SK-N-SH (cell line): ENCODE results near the gene KCNAB3. TPM values are rescaled to one million over a fixed set of nuclear protein-coding genes. Genes with fewer than 3 reads are reported as not detected.

ENCODE experiments used
- CTCF ChIA-PET: fragments of 300-600, 350-600 bp; formaldehyde crosslinking; extraction: SDS; loops from one replicate; lab custom pipeline; 2021; lab: Yijun Ruan, JAX
- POLR2A ChIA-PET: fragments of 350-600 bp; sonication (Branson Sonifier 250); formaldehyde crosslinking; extraction: SDS; loops from one replicate; lab custom pipeline; 2020; ENCODE audit warnings: antibody characterized with exemption, inconsistent platforms; lab: Yijun Ruan, JAX
- DNase-seq: peaks from one replicate; pipeline ENCODE4 v3.0.0; 2012
- H2AFZ ChIP-seq: fragments of 200-600 bp; sonication (generic); 2 replicates; pipeline ENCODE4 v1.8.1; 2016; ENCODE audit warnings: antibody characterized with exemption, mild to moderate bottlenecking, low read depth
- H3F3A ChIP-seq: fragments of 200-600 bp; sonication (generic); replicated peaks from 2 replicates; pipeline ENCODE3; 2016; ENCODE audit warnings: antibody characterized with exemption, mild to moderate bottlenecking; ENCODE audit not compliant: insufficient read depth
- H3K27ac ChIP-seq, 2 experiments: fragments of 200-500 bp in 1 of 2; fragments of 200-600 bp in 1 of 2; sonication (Bioruptor generic) in 1 of 2; sonication (generic), shearing (Covaris generic) in 1 of 2; 2 replicates each; pipeline versions ENCODE4 v1.5.1 to v1.6.1; 2014 to 2016; ENCODE audit warnings: low read depth in 2 of 2, inconsistent platforms in 1 of 2, low read length in 1 of 2, mild to moderate bottlenecking in 1 of 2, mixed read lengths in 1 of 2
- H3K27me3 ChIP-seq: fragments of 200-600 bp; sonication (generic), shearing (Covaris generic); 2 replicates; pipeline ENCODE4 v1.6.1; 2016; ENCODE audit warnings: mixed run types; ENCODE audit not compliant: insufficient read depth
- H3K36me3 ChIP-seq, 2 experiments: fragments of 200-500 bp in 1 of 2; fragments of 200-600 bp in 1 of 2; sonication (Bioruptor generic) in 1 of 2; sonication (generic) in 1 of 2; replicated peaks in 1 of 2; 2 replicates each; pipeline versions ENCODE3 to v1.5.1; 2014 to 2016; ENCODE audit warnings: low read length in 1 of 2, mild to moderate bottlenecking in 1 of 2; ENCODE audit not compliant: insufficient read depth in 2 of 2, control insufficient read depth in 1 of 2
- H3K4me1 ChIP-seq, 2 experiments: fragments of 200-500 bp in 1 of 2; fragments of 200-600 bp in 1 of 2; sonication (Bioruptor generic) in 1 of 2; sonication (generic), shearing (Covaris generic) in 1 of 2; 2 replicates each; pipeline versions ENCODE4 v1.5.1 to v1.6.1; 2014 to 2016; ENCODE audit warnings: low read depth in 1 of 2, low read length in 1 of 2, mixed run types in 1 of 2; ENCODE audit not compliant: insufficient read depth in 2 of 2, control insufficient read depth in 1 of 2
- H3K4me2 ChIP-seq: fragments of 200-600 bp; sonication (generic), shearing (Covaris generic); 2 replicates; pipeline ENCODE4 v1.6.1; 2017; ENCODE audit warnings: mixed run types
- H3K4me3 ChIP-seq, 2 experiments: fragments of 200-500 bp in 1 of 2; fragments of 200-600 bp in 1 of 2; sonication (Bioruptor generic) in 1 of 2; sonication (generic), shearing (Covaris generic) in 1 of 2; 2 replicates each; pipeline versions ENCODE4 v1.5.1 to v1.8.1; 2014 to 2016; ENCODE audit warnings: low read depth in 2 of 2, inconsistent platforms in 1 of 2, low read length in 1 of 2, mild to moderate bottlenecking in 1 of 2, mixed read lengths in 1 of 2, moderate library complexity in 1 of 2
- H3K79me2 ChIP-seq: fragments of 200-600 bp; sonication (generic); 2 replicates; pipeline ENCODE4 v1.8.1; 2017; ENCODE audit warnings: mild to moderate bottlenecking; ENCODE audit not compliant: insufficient read depth
- H3K9ac ChIP-seq: fragments of 200-600 bp; sonication (generic); 2 replicates; pipeline ENCODE4 v1.6.1; 2017; ENCODE audit warnings: mixed run types
- H3K9me2 ChIP-seq: fragments of 200-600 bp; sonication (generic); 2 replicates; pipeline ENCODE4 v1.6.1; 2017; ENCODE audit warnings: mixed run types
- H3K9me3 ChIP-seq: fragments of 200-600 bp; sonication (generic); 2 replicates; pipeline ENCODE4 v1.6.1; 2017; ENCODE audit warnings: mixed run types, mild to moderate bottlenecking, moderate library complexity
- H4K20me1 ChIP-seq: fragments of 200-600 bp; sonication (generic); 2 replicates; pipeline ENCODE4 v1.6.1; 2017; ENCODE audit warnings: mild to moderate bottlenecking, mixed run types; ENCODE audit not compliant: insufficient read depth
- CHD2 ChIP-seq: fragments of 150-350 bp; IDR thresholded peaks from 2 replicates; pipeline ENCODE4 v1.6.1; 2018; ENCODE audit warnings: low read length; ENCODE audit not compliant: partially characterized antibody
- ELF1 ChIP-seq: IDR thresholded peaks from 2 replicates; pipeline ENCODE4 v1.4.0; 2012
- EZH2phosphoT487 ChIP-seq: fragments of 200-600 bp; sonication (generic); IDR thresholded peaks from 2 replicates; pipeline ENCODE4 v1.6.1; 2017; ENCODE audit warnings: low read depth, mixed run types, mild to moderate bottlenecking, antibody characterized with exemption, moderate library complexity, borderline replicate concordance
- FOXJ3 ChIP-seq: sonication (generic); formaldehyde crosslinking; IDR thresholded peaks from 2 replicates; pipeline ENCODE4 v1.5.1; 2020; ENCODE audit warnings: mild to moderate bottlenecking, missing genetic modification reagents
- FOXM1 ChIP-seq: IDR thresholded peaks from 2 replicates; pipeline ENCODE4 v1.4.0; 2012; ENCODE audit warnings: low read depth, mild to moderate bottlenecking
- GABPA ChIP-seq: IDR thresholded peaks from 2 replicates; pipeline ENCODE4 v1.4.0; 2012; ENCODE audit warnings: low read depth, mild to moderate bottlenecking
- GATA2 ChIP-seq: sonication (generic); formaldehyde crosslinking; IDR thresholded peaks from 2 replicates; pipeline ENCODE4 v1.5.0; 2020; ENCODE audit warnings: mild to moderate bottlenecking, missing genetic modification reagents
- MEF2A ChIP-seq: IDR thresholded peaks from 2 replicates; pipeline ENCODE4 v1.4.0; 2012; ENCODE audit warnings: low read depth, borderline replicate concordance
- MXI1 ChIP-seq: IDR thresholded peaks from 2 replicates; pipeline ENCODE4 v1.6.1; 2012; ENCODE audit warnings: mild to moderate bottlenecking, low read depth, low read length, improper control_type of control experiment
- POLR2AphosphoS5 ChIP-seq: IDR thresholded peaks from 2 replicates; pipeline ENCODE4 v1.6.1; 2012; ENCODE audit warnings: low read depth, low read length
- SIN3A ChIP-seq: IDR thresholded peaks from 2 replicates; pipeline ENCODE4 v1.6.1; 2012; ENCODE audit warnings: low read depth, mild to moderate bottlenecking, low read length, moderate library complexity, borderline replicate concordance
- TAF1 ChIP-seq: IDR thresholded peaks from 2 replicates; pipeline ENCODE4 v1.6.1; 2012; ENCODE audit warnings: low read depth, mild to moderate bottlenecking, low read length, moderate library complexity, borderline replicate concordance
- TCF12 ChIP-seq: IDR thresholded peaks from 2 replicates; pipeline ENCODE4 v1.4.0; 2012
- TEAD4 ChIP-seq: IDR thresholded peaks from 2 replicates; pipeline ENCODE4 v1.4.0; 2012; ENCODE audit warnings: mild to moderate bottlenecking, borderline replicate concordance; ENCODE audit not compliant: insufficient read depth
- YY1 ChIP-seq: IDR thresholded peaks from 2 replicates; pipeline ENCODE4 v1.4.0; 2012; ENCODE audit warnings: low read depth, mild to moderate bottlenecking
- WGBS: methylation state at CpG from one replicate; pipeline ENCODE4 v1.1.6; 2017; ENCODE audit warnings: low lambda C conversion rate; 5-methylcytosine and 5-hydroxymethylcytosine counted together
- polyA plus RNA-seq, 3 experiments: library from polyadenylated mRNA; depleted of rRNA; stranded (reverse); fragments of >200 nt; gene quantifications; 2 replicates each; pipeline ENCODE4 v1.2.3, GENCODE V29; 2012
- TF ChIP-seq, protein P1 (sequence below): IDR thresholded peaks from 2 replicates; pipeline ENCODE4 v1.4.0; 2012; ENCODE audit warnings: low read depth
- TF ChIP-seq, protein P2 (sequence below): IDR thresholded peaks from 2 replicates; pipeline ENCODE4; 2012
- TF ChIP-seq, protein P3 (sequence below): fragments of 200-600 bp; sonication (generic); IDR thresholded peaks from 2 replicates; pipeline ENCODE4 v1.6.1; 2017; ENCODE audit warnings: antibody characterized with exemption, mild to moderate bottlenecking, moderate library complexity
- TF ChIP-seq, protein P4 (sequence below): IDR thresholded peaks from 2 replicates; pipeline ENCODE4 v1.4.0; 2012; ENCODE audit warnings: low read depth, borderline replicate concordance

Gene KCNAB3
- polyA plus RNA-seq, 1 of the 3 experiments (the other 2 are of a cell fraction): 4.4 TPM

DNA sequence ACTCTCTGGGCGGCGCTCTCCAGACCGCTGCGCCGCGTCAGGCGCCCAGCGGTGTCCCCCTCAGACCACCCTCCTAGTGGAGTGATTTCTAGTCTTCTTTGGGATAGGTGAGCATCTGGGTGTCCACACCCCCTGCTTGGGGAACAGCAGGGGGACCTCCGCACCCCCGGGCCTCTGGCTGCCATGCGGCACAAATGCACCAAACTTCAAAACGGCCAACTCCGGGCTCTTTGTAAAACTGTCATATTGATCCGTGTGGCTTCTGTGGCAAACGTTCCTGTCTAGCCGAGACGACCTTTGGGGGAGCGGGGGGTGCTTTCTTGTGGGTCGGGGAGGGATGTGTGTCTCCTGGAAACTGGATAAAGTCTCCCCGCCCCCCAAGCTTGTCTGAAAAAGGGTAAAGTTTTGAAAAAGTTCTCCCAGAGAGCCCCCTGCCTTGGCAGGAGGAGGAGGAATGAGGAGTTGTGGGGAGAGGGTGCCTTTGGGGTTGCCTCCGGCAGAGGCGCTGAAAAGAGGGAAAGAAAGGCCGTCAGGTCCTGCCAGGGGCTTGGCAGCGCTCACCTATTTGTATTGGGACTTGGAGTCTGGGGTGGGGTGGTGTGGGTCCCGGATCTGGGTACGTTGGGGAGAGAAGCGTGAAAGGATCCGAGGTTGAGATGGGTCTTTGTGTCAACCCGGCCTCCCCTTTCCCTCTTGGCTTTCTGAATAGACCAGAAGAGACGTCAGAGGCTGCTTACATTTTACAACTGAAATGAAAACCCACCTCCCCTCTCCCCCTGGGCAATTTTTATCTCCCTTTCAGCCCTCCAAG lies 43.2 kb downstream of the KCNAB3 start:
- TF ChIP-seq, protein P1, sequence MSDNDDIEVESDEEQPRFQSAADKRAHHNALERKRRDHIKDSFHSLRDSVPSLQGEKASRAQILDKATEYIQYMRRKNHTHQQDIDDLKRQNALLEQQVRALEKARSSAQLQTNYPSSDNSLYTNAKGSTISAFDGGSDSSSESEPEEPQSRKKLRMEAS: 0 out of 2 replicates have a peak, but pooled peaks have one; percentile 2
- no peak for TF ChIP-seq GABPA
- TF ChIP-seq, all 33 proteins: peak for 1
- H3K27me3 ChIP-seq: no peaks in the 10 kb centered on the region
- H3F3A ChIP-seq: peaks cover 29% of the 10 kb centered on the region
- peak overlapping the region; percentile 77 for H3K9ac ChIP-seq
- peak overlapping the region; percentile 27; the same call in 1 of the 2 replicates for H2AFZ ChIP-seq
- ChIA-PET CTCF (interaction anchor here (0.8 to 1.7 kb wide), 4 partner anchors 11 to 52 kb away, joined by 3 to 4 read pairs (median 3); no protein-coding TSS in a partner anchor), POLR2A (interaction anchor here (0.7 to 1.7 kb wide), 6 partner anchors 9 to 51 kb away, joined by 3 to 5 read pairs (median 3); partner anchors contain the start of genes CNTROB, NAA38 and TRAPPC1)
- H3K9me2 ChIP-seq: no peaks in the 10 kb centered on the region
- peak overlapping the region; percentile 96 to 100 for H3K27ac ChIP-seq
- peak overlapping the region; percentile 99 for H3K4me2 ChIP-seq
- H3K79me2 ChIP-seq: peaks cover 44% of the 10 kb centered on the region
- H3K36me3 ChIP-seq: peaks cover 10 to 15% of the 10 kb centered on the region in 2 experiments
- peaks cover 37 to 57% of the 10 kb centered on the region in 2 experiments for H3K4me1 ChIP-seq
- DNase-seq: peak; percentile 44
- H3K9me3 ChIP-seq: no peaks in the 10 kb centered on the region
- peaks cover 3% of the 10 kb centered on the region; the same call in 1 of the 2 replicates for H4K20me1 ChIP-seq
- WGBS: 2% methylated on average over 28 of the region's 30 CpGs
- H3K4me3 ChIP-seq: peak overlapping the region; percentile 76 to 78

DNA sequence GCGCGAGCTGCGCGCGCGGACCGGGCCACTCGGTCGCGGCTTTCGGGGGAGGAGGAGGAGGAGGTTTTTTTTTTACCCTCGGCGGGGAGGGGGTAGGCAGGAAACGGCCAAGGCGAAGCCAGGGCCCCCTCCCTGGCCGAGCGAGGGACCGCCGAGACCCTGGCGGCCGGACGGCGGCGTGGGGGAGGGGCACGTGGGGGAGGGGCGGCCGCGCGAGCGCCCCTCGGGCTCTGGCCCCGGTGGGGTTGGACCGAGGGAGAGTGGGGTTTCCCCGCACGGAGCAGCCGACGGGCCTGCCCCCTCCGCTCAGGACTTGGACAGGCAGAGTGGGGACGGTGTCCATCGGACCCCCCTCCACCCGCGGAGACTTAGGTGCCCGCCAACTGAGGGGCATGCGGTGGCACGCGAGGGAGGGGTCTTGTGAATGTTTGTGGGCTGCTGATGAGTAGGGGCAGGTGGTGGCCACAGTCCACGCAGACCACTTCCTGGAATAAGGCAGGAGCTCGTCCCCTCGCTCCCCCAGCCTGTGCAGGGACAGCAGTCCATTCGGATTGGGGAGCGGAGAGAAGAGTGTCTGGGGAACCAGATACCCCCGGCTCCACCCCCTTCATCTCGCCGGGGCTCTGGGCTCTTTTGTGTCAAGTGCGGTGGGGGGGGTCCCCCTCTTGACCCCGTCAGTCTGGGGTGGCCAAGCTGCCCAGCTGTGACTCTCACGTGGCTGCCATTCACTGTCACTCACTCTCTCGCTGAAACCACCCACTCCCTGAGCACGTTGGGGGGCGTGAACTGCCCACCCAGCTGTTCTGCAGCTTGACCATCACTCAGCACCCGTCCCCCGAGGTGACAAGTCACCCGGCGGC lies 44.1 kb downstream of the KCNAB3 start:
- Histone ChIP-seq H3K9me3 (no peaks in the 10 kb centered on the region), H3F3A (peaks cover 36% of the 10 kb centered on the region), H3K27ac (peak overlapping the region; percentile 96 to 100), H2AFZ (no peak overlapping the region), H3K9ac (peak overlapping the region; percentile 77), H3K4me1 (peaks cover 37 to 66% of the 10 kb centered on the region in 2 experiments), H3K9me2 (no peaks in the 10 kb centered on the region), H3K79me2 (peaks cover 44% of the 10 kb centered on the region), H3K4me2 (peak overlapping the region; percentile 99), H4K20me1 (peaks cover 3% of the 10 kb centered on the region; the same call in 1 of the 2 replicates), H3K36me3 (peaks cover 10 to 13% of the 10 kb centered on the region in 2 experiments), H3K4me3 (peak overlapping the region; percentile 76 to 78), H3K27me3 (no peaks in the 10 kb centered on the region)
- under 1% methylated on average over 18 of the region's 64 CpGs for WGBS
- DNase-seq: peak; percentile 80
- CTCF ChIA-PET: interaction anchor here (0.8 to 1.7 kb wide), 4 partner anchors 12 to 51 kb away, joined by 3 to 4 read pairs (median 3); no protein-coding TSS in a partner anchor
- POLR2A ChIA-PET: interaction anchor here (0.7 to 1.7 kb wide), 6 partner anchors 10 to 50 kb away, joined by 3 to 5 read pairs (median 3); partner anchors contain the start of genes CNTROB, NAA38 and TRAPPC1
- TF ChIP-seq TAF1 (no peak), TCF12 (no peak; the same call in 1 of the 2 replicates), ELF1 (no peak), SIN3A (peak; percentile 65), POLR2AphosphoS5 (peak; percentile 41), GATA2 (CRISPR knock-in tag) (no peak), MXI1 (peak; percentile 97), YY1 (peak; percentile 31; the same call in 1 of the 2 replicates), FOXM1 (no peak), MEF2A (no peak), EZH2phosphoT487 (no peak), GABPA (no peak), TEAD4 (no peak), CHD2 (peak; percentile 90), FOXJ3 (CRISPR knock-in tag) (no peak)
- TF ChIP-seq, protein P2, sequence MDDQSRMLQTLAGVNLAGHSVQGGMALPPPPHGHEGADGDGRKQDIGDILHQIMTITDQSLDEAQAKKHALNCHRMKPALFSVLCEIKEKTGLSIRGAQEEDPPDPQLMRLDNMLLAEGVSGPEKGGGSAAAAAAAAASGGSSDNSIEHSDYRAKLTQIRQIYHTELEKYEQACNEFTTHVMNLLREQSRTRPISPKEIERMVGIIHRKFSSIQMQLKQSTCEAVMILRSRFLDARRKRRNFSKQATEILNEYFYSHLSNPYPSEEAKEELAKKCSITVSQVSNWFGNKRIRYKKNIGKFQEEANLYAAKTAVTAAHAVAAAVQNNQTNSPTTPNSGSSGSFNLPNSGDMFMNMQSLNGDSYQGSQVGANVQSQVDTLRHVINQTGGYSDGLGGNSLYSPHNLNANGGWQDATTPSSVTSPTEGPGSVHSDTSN: peak; percentile 80
- TF ChIP-seq, protein P3, sequence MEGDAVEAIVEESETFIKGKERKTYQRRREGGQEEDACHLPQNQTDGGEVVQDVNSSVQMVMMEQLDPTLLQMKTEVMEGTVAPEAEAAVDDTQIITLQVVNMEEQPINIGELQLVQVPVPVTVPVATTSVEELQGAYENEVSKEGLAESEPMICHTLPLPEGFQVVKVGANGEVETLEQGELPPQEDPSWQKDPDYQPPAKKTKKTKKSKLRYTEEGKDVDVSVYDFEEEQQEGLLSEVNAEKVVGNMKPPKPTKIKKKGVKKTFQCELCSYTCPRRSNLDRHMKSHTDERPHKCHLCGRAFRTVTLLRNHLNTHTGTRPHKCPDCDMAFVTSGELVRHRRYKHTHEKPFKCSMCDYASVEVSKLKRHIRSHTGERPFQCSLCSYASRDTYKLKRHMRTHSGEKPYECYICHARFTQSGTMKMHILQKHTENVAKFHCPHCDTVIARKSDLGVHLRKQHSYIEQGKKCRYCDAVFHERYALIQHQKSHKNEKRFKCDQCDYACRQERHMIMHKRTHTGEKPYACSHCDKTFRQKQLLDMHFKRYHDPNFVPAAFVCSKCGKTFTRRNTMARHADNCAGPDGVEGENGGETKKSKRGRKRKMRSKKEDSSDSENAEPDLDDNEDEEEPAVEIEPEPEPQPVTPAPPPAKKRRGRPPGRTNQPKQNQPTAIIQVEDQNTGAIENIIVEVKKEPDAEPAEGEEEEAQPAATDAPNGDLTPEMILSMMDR: no peak
- TF ChIP-seq, protein P1: peak; percentile 57
- TF ChIP-seq, protein P4, sequence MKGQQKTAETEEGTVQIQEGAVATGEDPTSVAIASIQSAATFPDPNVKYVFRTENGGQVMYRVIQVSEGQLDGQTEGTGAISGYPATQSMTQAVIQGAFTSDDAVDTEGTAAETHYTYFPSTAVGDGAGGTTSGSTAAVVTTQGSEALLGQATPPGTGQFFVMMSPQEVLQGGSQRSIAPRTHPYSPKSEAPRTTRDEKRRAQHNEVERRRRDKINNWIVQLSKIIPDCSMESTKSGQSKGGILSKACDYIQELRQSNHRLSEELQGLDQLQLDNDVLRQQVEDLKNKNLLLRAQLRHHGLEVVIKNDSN: peak; percentile 47; the same call in 1 of the 2 replicates
